MM.1S (cell line): ENCODE measurements around the gene ANTXRL.
"Not testable (repeated sequence)": the region's sequence is repeated elsewhere in the genome, so short reads cannot be mapped to it uniquely, and the experiment has no call there.

Experiments
- CTCF ChIP-seq: fragments of 300-600 bp; sonication (generic); IDR thresholded peaks from 2 replicates; pipeline ENCODE4 v1.5.1; 2016; ENCODE audit warnings: antibody characterized with exemption, low read length, mixed read lengths
- EZH2 ChIP-seq: fragments of 300-600 bp; sonication (generic); optimal IDR thresholded peaks from 2 replicates; pipeline ENCODE3; 2017; ENCODE audit warnings: low read depth, mild to moderate bottlenecking, antibody characterized with exemption, low read length, mixed read lengths

GRCh38 chr10:46262906-46263560 is 23.8 kb upstream of the ANTXRL start:
- TF ChIP-seq CTCF, EZH2: not testable (repeated sequence)
